CD4-positive, alpha-beta T cell treated with Interferon gamma for 1 hour (primary cell): ENCODE results near the gene ZCCHC14.
A peak's percentile ranks its signal among the peaks of the same experiment; 100 is the strongest.

Source experiments
- DNase-seq: peaks from one replicate; pipeline ENCODE4 v3.0.0-alpha.2; 2020

Gene ZCCHC14

DNA sequence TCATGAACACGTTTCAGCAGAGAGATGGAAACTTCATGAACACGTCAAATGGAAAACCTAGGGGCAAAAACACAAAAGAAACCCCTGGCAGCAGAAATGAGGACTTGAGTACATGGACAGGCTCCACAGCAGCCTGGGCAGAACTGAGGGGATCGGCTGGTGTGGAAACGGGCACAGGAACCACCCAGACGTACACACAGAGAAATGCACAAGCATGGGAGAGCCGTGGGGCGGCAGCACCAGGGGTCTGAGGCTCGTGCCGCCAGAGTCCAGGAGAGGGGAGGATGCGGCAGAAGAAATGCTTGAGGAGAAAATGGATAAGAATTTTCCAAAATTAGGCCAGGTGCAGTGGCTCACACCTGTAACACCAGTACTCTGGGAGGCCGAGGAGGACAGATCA is 70.7 kb downstream of the ZCCHC14 start:
- no peak for DNase-seq

GRCh38 chr16:87421003-87421912 is 71.6 kb downstream of the ZCCHC14 start:
- DNase-seq = no peak

GRCh38 chr16:87420026-87421002 is 72.5 kb downstream of the ZCCHC14 start:
- DNase-seq = no peak

- DNase-seq = no peak
These were observed 74.2 kb downstream of the ZCCHC14 start for GRCh38 chr16:87418644-87419043.

GRCh38 chr16:87418216-87418615 is 74.6 kb downstream of the ZCCHC14 start:
- DNase-seq = no peak

GRCh38 chr16:87417528-87417910 is 75.3 kb downstream of the ZCCHC14 start:
- no peak for DNase-seq

DNA sequence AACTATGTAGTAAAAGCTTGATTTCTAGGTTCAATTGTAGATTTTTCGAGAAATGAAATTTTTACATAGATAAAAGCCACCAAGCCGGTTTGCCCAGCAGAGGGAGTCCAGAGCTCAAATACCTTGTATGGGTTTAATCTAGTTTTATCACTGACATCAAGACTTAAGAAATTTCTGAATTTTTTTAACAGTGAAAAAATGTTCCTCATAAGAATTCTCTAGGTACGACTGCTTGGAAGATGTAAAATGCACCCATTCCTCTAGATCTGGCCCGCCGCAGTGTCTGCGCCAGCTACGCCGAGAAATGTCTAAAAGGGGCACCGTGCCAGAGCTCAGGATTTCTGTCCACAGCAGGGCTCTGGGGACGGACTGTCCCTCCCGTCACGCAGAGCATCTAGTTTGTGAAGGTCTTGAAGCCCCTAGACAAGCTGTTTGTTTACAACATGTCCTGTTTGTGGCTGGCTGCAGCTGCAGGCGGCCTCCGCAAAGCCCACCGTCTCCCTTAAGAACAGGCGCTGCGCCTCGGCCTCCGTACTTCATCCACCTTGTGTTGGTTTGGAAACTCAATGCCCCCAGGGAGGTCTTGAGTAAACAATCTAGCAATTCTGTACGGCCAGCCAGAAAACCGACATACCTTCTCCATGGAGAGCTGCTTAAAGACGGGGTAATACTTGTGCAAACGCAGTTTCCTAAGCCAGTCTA is 75.8 kb downstream of the ZCCHC14 start:
- DNase-seq = no peak

- no peak for DNase-seq
These were observed 77.4 kb downstream of the ZCCHC14 start for GRCh38 chr16:87415441-87415840.

DNA sequence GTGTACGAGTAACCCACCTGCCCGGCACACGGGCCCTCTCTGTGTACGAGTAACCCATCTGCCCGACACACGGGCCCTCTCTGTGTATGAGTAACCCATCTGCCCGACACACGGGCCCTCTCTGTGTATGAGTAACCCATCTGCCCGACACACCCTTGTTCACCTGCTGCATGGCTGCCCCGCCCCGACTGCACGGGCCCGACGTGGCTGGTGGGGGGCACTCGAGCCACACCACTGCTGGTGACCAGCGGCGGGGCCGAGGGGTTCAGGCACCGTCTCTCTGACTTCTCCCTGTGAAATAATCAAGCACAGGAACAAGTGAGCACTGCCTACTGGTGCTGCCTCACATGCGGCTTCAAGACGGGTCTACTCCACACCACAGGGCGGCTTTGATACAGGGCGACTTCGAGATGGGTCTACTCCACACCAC is 78.6 kb downstream of the ZCCHC14 start:
- DNase-seq = no peak

DNA sequence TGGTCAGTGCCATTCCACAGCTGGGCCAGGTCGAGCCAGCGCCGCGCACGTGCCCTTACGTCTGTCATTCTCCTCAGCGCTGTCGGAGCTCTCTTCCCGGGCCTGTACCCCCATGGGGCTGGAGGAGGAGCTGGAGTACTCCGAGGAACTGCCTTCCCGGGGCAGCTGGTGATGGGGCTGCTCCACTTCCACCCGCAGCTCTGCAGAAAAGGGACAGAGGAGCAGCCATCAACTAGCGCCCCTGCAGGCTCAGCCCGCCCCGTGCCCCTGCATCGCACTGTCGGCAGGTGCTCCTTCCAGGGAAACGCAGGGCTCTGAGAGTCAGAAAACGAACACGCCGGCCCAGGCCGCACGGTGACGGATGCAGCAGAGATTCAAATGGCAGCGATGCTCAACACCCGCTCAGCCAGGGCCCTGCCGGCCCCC is 79.8 kb downstream of the ZCCHC14 start:
- DNase-seq = no peak

DNA sequence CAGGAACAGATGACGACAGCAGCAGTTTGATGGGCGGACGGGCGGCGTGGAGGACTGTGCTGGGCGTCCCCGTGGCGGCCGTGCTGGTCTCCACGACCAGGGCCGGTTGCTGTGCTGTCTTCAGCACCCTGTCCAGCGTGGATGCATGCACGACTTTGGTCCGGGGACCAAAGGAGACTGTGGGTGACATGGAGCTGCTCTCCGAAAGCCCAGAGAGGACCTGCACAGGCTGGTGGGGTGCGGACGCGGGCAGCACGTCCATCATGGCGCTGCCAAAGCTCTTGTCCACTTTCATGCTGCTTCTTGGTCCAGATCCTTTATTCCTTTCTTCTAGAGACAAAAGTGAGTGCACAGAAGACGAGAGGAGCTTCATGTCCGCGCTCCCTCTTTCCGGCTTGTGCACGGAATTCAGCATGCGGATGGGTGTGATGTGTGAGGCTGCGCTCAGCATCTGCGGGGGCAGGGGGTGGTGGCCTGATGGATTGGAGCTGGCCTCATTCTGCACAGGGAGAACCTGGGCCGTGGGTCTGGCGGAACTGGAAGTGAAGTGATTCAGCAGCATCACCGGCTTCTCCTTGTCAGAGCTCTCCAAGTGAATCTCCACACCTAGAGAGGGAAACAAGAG is 80.3 kb downstream of the ZCCHC14 start:
- DNase-seq = no peak

GRCh38 chr16:87411375-87412271 is 81.2 kb downstream of the ZCCHC14 start:
- no peak for DNase-seq

DNA sequence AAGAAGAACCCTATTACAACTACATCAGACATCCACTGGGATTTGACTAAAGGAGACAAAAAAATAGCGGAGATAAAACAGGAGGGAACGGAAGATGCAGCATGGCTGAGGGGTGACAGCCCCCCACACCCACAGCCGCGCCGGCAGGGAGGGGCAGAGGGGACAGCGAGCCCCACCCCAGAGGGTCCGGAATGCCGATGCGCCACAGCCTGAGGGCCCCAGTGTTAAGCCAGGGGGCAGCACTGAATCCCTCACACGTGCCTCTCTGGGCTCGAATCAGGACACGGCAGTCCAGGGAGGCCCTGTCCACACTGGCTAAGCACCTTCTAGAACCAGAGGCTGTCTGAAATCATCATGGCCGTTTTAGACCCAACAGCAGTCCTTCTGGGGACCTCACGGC is 81.9 kb downstream of the ZCCHC14 start:
- DNase-seq = no peak

DNA sequence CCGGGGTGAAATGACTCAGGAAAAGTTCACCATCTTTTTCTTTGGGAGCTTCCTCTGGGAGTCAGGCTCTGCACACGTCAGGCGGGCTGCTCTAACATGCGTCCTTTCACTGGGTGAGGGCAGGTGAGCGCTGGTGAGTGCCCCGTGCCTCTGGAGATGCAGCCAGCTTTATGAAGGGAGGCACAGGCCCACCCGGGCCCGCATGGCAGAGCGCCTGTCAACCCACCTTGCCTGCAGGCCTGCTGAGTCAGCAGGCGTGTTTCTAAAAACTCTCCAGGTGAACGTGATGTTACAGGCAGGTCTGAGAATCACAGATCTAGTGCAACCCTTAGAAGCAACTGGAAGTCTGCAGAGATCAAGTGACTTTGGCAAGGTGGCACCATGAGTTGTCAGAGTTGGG is 82.3 kb downstream of the ZCCHC14 start:
- no peak for DNase-seq

DNA sequence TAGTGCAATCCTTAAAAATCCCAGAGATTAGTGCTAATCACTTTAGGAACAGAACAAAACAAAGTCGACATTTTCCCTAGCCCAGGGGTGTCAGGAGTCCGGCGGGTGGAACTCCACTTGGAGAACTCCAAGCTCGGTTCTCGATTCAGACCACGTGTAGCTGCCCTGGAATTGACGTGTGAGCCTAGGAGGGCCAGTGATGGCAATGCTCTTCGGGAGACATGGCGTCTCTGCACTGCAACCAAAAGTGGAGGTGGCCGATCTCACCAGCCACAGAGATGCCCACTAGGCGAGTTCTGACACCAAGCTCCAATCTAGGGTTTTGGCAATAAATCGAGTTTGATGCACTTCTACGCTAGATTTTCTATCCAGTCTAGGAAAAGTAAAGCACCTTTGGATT is 83.0 kb downstream of the ZCCHC14 start:
- DNase-seq = no peak

- no peak for DNase-seq
These were observed 83.7 kb downstream of the ZCCHC14 start for GRCh38 chr16:87409153-87409552.

DNA sequence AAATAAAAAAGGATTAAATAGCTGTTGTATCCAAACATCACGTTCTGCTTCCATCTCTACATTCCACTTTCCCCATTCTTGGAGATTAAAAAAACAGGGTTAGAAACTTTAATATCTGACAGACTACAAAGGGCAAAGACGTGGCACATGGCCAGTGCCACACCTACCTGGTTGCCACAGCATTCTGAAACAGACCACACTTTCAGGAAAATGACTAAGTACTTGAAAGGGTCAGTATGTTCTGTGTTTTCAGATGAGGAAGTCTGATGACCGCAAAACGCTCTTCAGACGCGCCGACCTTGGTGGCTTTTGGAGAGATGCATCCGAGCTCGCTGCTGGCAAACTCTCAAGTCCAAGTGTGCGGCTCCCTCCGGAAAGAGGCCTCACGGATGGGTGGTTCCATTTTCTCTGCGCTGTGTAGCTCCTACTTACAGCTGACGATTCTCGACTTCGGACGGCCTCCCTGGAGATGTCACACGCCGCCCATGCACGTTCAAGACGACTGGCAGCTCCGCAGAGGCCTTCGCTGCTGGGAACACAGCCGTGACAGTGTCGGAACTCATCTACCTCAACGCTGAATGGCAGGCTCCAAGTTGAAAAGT is 85.2 kb downstream of the ZCCHC14 start:
- peak; percentile 41 for DNase-seq

- no peak for DNase-seq
These were observed 86.2 kb downstream of the ZCCHC14 start for GRCh38 chr16:87406495-87407088.

- DNase-seq = no peak
These were observed 87.8 kb downstream of the ZCCHC14 start for GRCh38 chr16:87404764-87405625.
